ENCODE results near the gene CLPX.
"Not testable (repeated sequence)": the region's sequence is repeated elsewhere in the genome, so short reads cannot be mapped to it uniquely, and the experiment has no call there.

Gene CLPX

GRCh38 chr15:65204931-65205660, 20.0 kb upstream of the CLPX start:
- no peak for DNase-seq

GRCh38 chr15:65204236-65204930, 19.2 kb upstream of the CLPX start:
- DNase-seq: no peak

- no peak for DNase-seq
Measured at GRCh38 chr15:65201918-65202317, 16.8 kb upstream of the CLPX start.

- DNase-seq: no peak
Measured at GRCh38 chr15:65198571-65198970, 13.4 kb upstream of the CLPX start.

GRCh38 chr15:65197337-65197645, 12.1 kb upstream of the CLPX start:
- DNase-seq: no peak

GRCh38 chr15:65196637-65197336, 11.6 kb upstream of the CLPX start:
- no peak for DNase-seq

GRCh38 chr15:65195548-65195923, 10.4 kb upstream of the CLPX start:
- no peak for DNase-seq

- no peak for DNase-seq
Measured at GRCh38 chr15:65194826-65195547, 9.8 kb upstream of the CLPX start.

- DNase-seq: no peak
Measured at GRCh38 chr15:65192016-65192415, 6.9 kb upstream of the CLPX start.

GRCh38 chr15:65189102-65189740, 4.1 kb upstream of the CLPX start:
- peak; percentile 29 for DNase-seq

GRCh38 chr15:65188472-65188871, 3.3 kb upstream of the CLPX start:
- DNase-seq: not testable (repeated sequence)

GRCh38 chr15:65184305-65184867, 756 bp downstream of the CLPX start:
- DNase-seq: no peak

- no peak for DNase-seq
Measured at GRCh38 chr15:65183865-65184159, 1.3 kb downstream of the CLPX start.

GRCh38 chr15:65182538-65182937, 2.6 kb downstream of the CLPX start:
- no peak for DNase-seq

GRCh38 chr15:65181582-65182353, 3.4 kb downstream of the CLPX start:
- DNase-seq: not testable (repeated sequence)

GRCh38 chr15:65180167-65180566, 5.0 kb downstream of the CLPX start:
- DNase-seq: no peak

GRCh38 chr15:65177901-65178300, 7.2 kb downstream of the CLPX start:
- DNase-seq: no peak

GRCh38 chr15:65176056-65176455, 9.1 kb downstream of the CLPX start:
- no peak for DNase-seq

GRCh38 chr15:65175511-65175910, 9.6 kb downstream of the CLPX start:
- no peak for DNase-seq

- no peak for DNase-seq
Measured at GRCh38 chr15:65174509-65174908, 10.6 kb downstream of the CLPX start.

- no peak for DNase-seq
Measured at GRCh38 chr15:65172531-65172930, 12.6 kb downstream of the CLPX start.

GRCh38 chr15:65171428-65171827, 13.7 kb downstream of the CLPX start:
- DNase-seq: no peak

All from NCI-H2171 (cell line).